PC-3 (cell line): Measurements from ENCODE around the gene ELP5. TPM values are rescaled to one million over a fixed set of nuclear protein-coding genes. Genes with fewer than 3 reads are reported as not detected.

ENCODE experiments used
- ATAC-seq: fragments of 200-7000 bp; cut with Tn5 transposase; 2 replicates; pipeline ENCODE4 v1.9.1; 2020; ENCODE audit warnings: mild to moderate bottlenecking, moderate library complexity
- BruUV-seq: library from RNA; stranded (reverse); fragments of 400-500 nt; replicated peaks from 2 replicates; lab custom pipeline; 2021; lab: Mats Ljungman, UMichigan
- CTCF ChIA-PET: fragments of 300-600 bp; sonication (Branson Sonifier 250); formaldehyde crosslinking; loops from one replicate; lab custom pipeline; 2022; ENCODE audit warnings: antibody characterized with exemption; lab: Charles Lee
- POLR2A ChIA-PET: fragments of 300-600 bp; sonication (Branson Sonifier 250); formaldehyde crosslinking; loops from one replicate; lab custom pipeline; 2022; ENCODE audit warnings: antibody characterized with exemption; ENCODE audit not compliant: unreplicated experiment; lab: Charles Lee
- DNase-seq: peaks from one replicate; pipeline ENCODE4 v3.0.0-alpha.2; 2015
- H2AFZ ChIP-seq: fragments of 300-600 bp; sonication (generic); 2 replicates; pipeline ENCODE4 v1.6.0; 2016; ENCODE audit warnings: antibody characterized with exemption, low read length
- H3F3A ChIP-seq: fragments of 300-600 bp; sonication (generic); one replicate; pipeline ENCODE4 v1.6.0; 2017; ENCODE audit warnings: antibody characterized with exemption, low read length, control low read depth, mild to moderate bottlenecking; ENCODE audit not compliant: unreplicated experiment
- H3K27ac ChIP-seq: fragments of 300-600 bp; sonication (generic); 2 replicates; pipeline ENCODE4 v1.5.1; 2016; ENCODE audit warnings: mild to moderate bottlenecking, low read length
- H3K27me3 ChIP-seq: fragments of 300-600 bp; sonication (generic); 2 replicates; pipeline ENCODE4 v1.6.1; 2016; ENCODE audit warnings: low read length, mixed read lengths
- H3K36me3 ChIP-seq: fragments of 300-600 bp; sonication (generic); 2 replicates; pipeline ENCODE4 v1.6.1; 2016; ENCODE audit warnings: low read depth, mixed run types, low read length, mixed read lengths
- H3K4me1 ChIP-seq: fragments of 300-600 bp; sonication (generic); 2 replicates; pipeline ENCODE4 v1.5.1; 2016; ENCODE audit warnings: low read length; ENCODE audit not compliant: insufficient read depth
- H3K4me2 ChIP-seq: fragments of 300-600 bp; sonication (generic); 2 replicates; pipeline ENCODE4 v1.6.0; 2016; ENCODE audit warnings: low read length
- H3K4me3 ChIP-seq: fragments of 300-600 bp; sonication (generic); 2 replicates; pipeline ENCODE4 v1.5.1; 2016; ENCODE audit warnings: mild to moderate bottlenecking, low read length, mixed read lengths
- H3K79me2 ChIP-seq: fragments of 300-600 bp; sonication (generic); 2 replicates; pipeline ENCODE4 v1.6.1; 2017; ENCODE audit warnings: low read length, mixed read lengths
- H3K9ac ChIP-seq: fragments of 300-600 bp; sonication (generic); 2 replicates; pipeline ENCODE4 v1.6.0; 2016; ENCODE audit warnings: mild to moderate bottlenecking, low read length
- H3K9me2 ChIP-seq: fragments of 300-600 bp; sonication (generic); replicated peaks from 2 replicates; pipeline ENCODE4 v1.6.1; 2016; ENCODE audit warnings: mixed run types, low read length, mixed read lengths
- H3K9me3 ChIP-seq: fragments of 300-600 bp; sonication (generic); 2 replicates; pipeline ENCODE4 v1.6.1; 2016; ENCODE audit warnings: low read length, mixed read lengths
- H4K20me1 ChIP-seq: fragments of 300-600 bp; sonication (generic); 2 replicates; pipeline ENCODE4 v1.6.1; 2016; ENCODE audit warnings: low read length, mixed read lengths
- EZH2 ChIP-seq: fragments of 300-600 bp; sonication (generic); IDR thresholded peaks from one replicate; pipeline ENCODE4 v1.6.1; 2017; ENCODE audit warnings: antibody characterized with exemption, mild to moderate bottlenecking, low read length; ENCODE audit not compliant: unreplicated experiment
- EZH2phosphoT487 ChIP-seq: fragments of 300-600 bp; sonication (generic); IDR thresholded peaks from 2 replicates; pipeline ENCODE4 v1.6.1; 2018; ENCODE audit warnings: mild to moderate bottlenecking, antibody characterized with exemption, low read length, borderline replicate concordance
- intact Hi-C: fragments of 100-400 bp; cut with micrococcal nuclease; formaldehyde crosslinking; loops from 2 replicates; pipeline ENCODE4 v1.9.0; 2023
- total RNA-seq: library from RNA; depleted of rRNA; stranded (reverse); fragments of >200 nt; gene quantifications from 2 replicates; pipeline ENCODE4 v1.2.3, GENCODE V29; 2014
- TF ChIP-seq, protein P1 (sequence below): fragments of 300-600 bp; sonication (generic); conservative IDR thresholded peaks from 2 replicates; pipeline ENCODE4 v1.5.1; 2017; ENCODE audit warnings: antibody characterized with exemption, low read depth, mild to moderate bottlenecking, low read length

ELP5 gene
- total RNA-seq, 1 experiment from 2014 or later = 67.5 TPM

- no TSS peak for BruUV-seq
- Histone ChIP-seq H3K4me1 (peaks cover 27% of the 10 kb centered on the region), H3F3A (no peaks in the 10 kb centered on the region), H4K20me1 (peaks cover 14% of the 10 kb centered on the region; the same call in 1 of the 2 replicates), H3K36me3 (peaks cover 7% of the 10 kb centered on the region; the same call in 1 of the 2 replicates), H3K9me3 (no peaks in the 10 kb centered on the region), H3K4me3 (no peak overlapping the region), H3K27me3 (no peaks in the 10 kb centered on the region), H3K4me2 (peak overlapping the region; percentile 50), H2AFZ (no peak overlapping the region), H3K79me2 (peaks cover 55% of the 10 kb centered on the region), H3K9ac (no peak overlapping the region), H3K9me2 (no peaks in the 10 kb centered on the region), H3K27ac (no peak overlapping the region)
- DNase-seq (no peak), ATAC-seq (no peak)
- CTCF ChIA-PET = no interaction called here
- POLR2A ChIA-PET = no interaction called here
- TF ChIP-seq, protein P1, sequence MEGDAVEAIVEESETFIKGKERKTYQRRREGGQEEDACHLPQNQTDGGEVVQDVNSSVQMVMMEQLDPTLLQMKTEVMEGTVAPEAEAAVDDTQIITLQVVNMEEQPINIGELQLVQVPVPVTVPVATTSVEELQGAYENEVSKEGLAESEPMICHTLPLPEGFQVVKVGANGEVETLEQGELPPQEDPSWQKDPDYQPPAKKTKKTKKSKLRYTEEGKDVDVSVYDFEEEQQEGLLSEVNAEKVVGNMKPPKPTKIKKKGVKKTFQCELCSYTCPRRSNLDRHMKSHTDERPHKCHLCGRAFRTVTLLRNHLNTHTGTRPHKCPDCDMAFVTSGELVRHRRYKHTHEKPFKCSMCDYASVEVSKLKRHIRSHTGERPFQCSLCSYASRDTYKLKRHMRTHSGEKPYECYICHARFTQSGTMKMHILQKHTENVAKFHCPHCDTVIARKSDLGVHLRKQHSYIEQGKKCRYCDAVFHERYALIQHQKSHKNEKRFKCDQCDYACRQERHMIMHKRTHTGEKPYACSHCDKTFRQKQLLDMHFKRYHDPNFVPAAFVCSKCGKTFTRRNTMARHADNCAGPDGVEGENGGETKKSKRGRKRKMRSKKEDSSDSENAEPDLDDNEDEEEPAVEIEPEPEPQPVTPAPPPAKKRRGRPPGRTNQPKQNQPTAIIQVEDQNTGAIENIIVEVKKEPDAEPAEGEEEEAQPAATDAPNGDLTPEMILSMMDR = no peak
- no peak for TF ChIP-seq EZH2phosphoT487
- TF ChIP-seq EZH2 = no peak
- intact Hi-C loops = no loop called here
Measured at GRCh38 chr17:7259555-7259889, 7.5 kb downstream of the ELP5 start.

- H3K4me2 ChIP-seq = peak overlapping the region; percentile 96
- no peaks in the 10 kb centered on the region for H3K9me2 ChIP-seq
- H3K9ac ChIP-seq = peak overlapping the region; percentile 93; the same call in 1 of the 2 replicates
- no TSS peak for BruUV-seq
- peaks cover 4% of the 10 kb centered on the region; the same call in 1 of the 2 replicates for H3K36me3 ChIP-seq
- peaks cover 14% of the 10 kb centered on the region; the same call in 1 of the 2 replicates for H4K20me1 ChIP-seq
- H3K4me3 ChIP-seq = peak overlapping the region; percentile 97
- CTCF ChIA-PET = no interaction called here
- ATAC-seq (no peak), DNase-seq (no peak)
- TF ChIP-seq EZH2 = no peak
- TF ChIP-seq EZH2phosphoT487 = no peak
- TF ChIP-seq, protein P1 = no peak
- POLR2A ChIA-PET = no interaction called here
- H3K79me2 ChIP-seq = peaks cover 50% of the 10 kb centered on the region
- no peak overlapping the region for H2AFZ ChIP-seq
- H3K27ac ChIP-seq = peak overlapping the region; percentile 83; the same call in 1 of the 2 replicates
- no peaks in the 10 kb centered on the region for H3F3A ChIP-seq
- H3K4me1 ChIP-seq = peaks cover 27% of the 10 kb centered on the region
- intact Hi-C loops = loop anchor here (5.0 kb wide), 1 partner anchor 222 kb away; the partner anchor contains the start of genes POLR2A and SLC35G6
- H3K27me3 ChIP-seq = no peaks in the 10 kb centered on the region
- H3K9me3 ChIP-seq = no peaks in the 10 kb centered on the region
Measured at GRCh38 chr17:7260151-7260550, 8.1 kb downstream of the ELP5 start.

DNA sequence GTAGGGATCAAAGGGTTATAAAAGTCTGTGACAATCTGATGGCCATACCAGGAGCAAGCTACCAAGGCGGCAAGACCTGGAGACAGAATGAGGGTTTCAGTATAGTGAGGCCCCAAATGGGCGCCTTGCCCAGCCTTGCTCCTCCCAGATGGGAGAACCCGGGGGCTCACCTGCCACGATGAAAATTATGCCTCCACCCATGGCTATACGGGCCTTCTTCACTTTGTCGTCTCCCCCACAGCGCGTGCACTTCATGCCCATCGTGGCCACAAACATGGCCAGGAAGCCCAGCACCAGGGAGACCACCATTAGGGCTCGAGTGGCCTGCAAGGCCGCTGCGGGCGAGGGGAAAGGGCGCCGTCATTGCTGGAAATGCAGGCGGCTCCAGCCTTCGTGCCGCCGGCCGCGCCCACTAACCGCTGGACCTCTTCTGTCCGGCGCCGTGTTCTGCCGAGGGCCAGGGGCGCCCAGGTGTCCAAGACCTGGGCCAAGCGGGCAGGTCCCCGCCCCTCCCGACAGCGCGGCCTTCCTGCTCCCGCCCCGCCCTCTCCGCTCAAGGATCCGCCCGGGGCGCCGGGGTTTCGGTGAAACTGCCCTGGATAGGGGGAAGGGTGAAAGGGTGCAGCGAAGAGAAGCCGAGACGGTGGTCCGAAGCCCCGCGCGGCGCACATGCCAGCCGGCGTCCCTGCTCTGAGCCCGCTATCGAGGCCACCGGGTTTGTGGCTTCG is 8.8 kb downstream of the ELP5 start:
- CTCF ChIA-PET = interaction anchor here (0.6 kb wide), 1 partner anchor 40 kb away, joined by 3 read pairs; no protein-coding TSS in a partner anchor
- Histone ChIP-seq H3F3A (no peaks in the 10 kb centered on the region), H3K36me3 (peaks cover 4% of the 10 kb centered on the region; the same call in 1 of the 2 replicates), H2AFZ (no peak overlapping the region), H3K4me3 (peak overlapping the region; percentile 97), H3K27me3 (no peaks in the 10 kb centered on the region), H3K9me3 (no peaks in the 10 kb centered on the region), H4K20me1 (peaks cover 14% of the 10 kb centered on the region; the same call in 1 of the 2 replicates), H3K4me2 (peak overlapping the region; percentile 96), H3K9ac (peak overlapping the region; percentile 93), H3K9me2 (no peaks in the 10 kb centered on the region), H3K79me2 (peaks cover 48% of the 10 kb centered on the region), H3K27ac (peak overlapping the region; percentile 83), H3K4me1 (peaks cover 27% of the 10 kb centered on the region)
- BruUV-seq = no TSS peak
- DNase-seq = peak; percentile 70
- intact Hi-C loops = loop anchor here (5.0 kb wide), 1 partner anchor 221 kb away; the partner anchor contains the start of genes POLR2A and SLC35G6
- POLR2A ChIA-PET = no interaction called here
- ATAC-seq = peak; percentile 39
- no peak for TF ChIP-seq EZH2phosphoT487
